GM12801 (cell line): ENCODE measurements around the gene BDNF.

Source experiments
- TF ChIP-seq, protein P1 (sequence below): IDR thresholded peaks from one replicate; pipeline ENCODE4 v1.5.1; 2011; ENCODE audit warnings: control low read depth; ENCODE audit not compliant: insufficient read length; ENCODE audit errors: extremely low read depth

The BDNF gene

DNA sequence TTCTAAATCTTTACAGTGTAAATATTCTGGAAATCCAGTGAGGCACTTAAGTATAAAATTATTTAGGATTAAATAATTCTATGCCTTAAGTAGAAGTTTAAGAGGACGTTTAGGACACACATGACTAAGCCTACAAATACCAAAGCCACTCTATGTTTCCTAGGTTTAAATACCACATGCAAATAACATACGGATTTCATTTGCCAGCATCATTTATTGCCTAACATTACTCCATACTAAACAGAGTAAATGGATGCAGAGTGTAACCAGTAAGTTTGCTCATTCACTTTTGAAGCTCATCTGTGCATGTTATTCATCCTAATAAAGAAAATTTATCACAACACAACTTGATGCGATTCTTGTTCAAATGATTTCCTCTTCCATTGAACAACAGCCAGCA, 4.1 kb downstream of the BDNF start:
- TF ChIP-seq, protein P1, sequence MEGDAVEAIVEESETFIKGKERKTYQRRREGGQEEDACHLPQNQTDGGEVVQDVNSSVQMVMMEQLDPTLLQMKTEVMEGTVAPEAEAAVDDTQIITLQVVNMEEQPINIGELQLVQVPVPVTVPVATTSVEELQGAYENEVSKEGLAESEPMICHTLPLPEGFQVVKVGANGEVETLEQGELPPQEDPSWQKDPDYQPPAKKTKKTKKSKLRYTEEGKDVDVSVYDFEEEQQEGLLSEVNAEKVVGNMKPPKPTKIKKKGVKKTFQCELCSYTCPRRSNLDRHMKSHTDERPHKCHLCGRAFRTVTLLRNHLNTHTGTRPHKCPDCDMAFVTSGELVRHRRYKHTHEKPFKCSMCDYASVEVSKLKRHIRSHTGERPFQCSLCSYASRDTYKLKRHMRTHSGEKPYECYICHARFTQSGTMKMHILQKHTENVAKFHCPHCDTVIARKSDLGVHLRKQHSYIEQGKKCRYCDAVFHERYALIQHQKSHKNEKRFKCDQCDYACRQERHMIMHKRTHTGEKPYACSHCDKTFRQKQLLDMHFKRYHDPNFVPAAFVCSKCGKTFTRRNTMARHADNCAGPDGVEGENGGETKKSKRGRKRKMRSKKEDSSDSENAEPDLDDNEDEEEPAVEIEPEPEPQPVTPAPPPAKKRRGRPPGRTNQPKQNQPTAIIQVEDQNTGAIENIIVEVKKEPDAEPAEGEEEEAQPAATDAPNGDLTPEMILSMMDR = no peak

DNA sequence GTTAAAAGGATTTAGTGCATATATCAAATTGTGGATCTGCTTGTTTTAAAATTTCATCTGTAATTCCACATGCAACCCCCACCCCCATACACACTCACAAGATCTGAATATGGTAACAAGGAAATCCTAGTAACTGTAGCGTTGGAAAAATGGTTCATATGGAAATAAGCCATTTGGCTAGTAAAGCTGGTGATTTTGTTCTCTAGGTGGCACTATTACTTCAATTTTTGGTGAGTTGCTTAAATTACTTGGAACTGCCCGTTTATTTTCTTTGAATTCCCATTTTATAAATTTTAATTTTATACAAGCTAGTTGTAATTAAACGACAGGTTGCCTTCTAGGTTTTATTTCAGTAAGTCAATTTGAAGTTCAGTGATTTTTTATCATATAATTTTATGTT, 5.3 kb downstream of the BDNF start:
- TF ChIP-seq, protein P1 = no peak

DNA sequence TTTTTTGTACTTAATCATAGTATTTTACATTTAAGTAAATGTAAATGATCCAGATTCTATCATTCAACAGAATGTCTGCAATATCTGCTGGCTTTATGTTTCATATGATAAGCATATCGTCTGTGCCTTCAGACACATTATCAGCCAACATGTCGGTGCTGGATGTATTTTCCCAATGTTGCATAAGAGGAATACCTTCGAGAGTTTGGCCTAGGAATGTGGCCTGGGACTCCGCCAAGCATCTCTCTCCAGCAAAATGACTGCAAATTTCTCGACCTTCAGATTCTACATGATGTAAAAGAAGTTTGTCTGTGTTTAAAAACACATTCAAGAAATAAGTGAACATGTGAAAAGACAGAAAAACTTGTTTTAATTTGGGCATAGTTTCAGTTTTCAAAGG, 6.9 kb downstream of the BDNF start:
- TF ChIP-seq, protein P1 = no peak

DNA sequence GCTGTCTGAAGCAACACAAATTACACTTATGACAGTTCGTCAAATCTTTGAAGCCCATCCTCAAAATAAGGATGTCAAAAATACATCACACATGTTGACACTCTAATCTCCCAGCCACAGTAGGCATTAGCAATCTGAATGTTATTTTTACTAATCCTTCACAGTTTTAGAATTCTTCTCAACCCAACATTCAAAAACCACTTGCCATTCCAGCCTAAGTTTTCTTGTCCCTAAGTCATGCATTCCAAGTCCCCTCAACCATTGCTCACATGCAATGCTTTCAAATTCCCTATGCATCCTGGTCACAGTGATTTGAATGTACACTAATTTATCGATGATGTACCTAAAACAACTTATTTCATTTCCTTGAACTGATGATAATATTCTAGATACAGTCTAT, 7.5 kb downstream of the BDNF start:
- TF ChIP-seq, protein P1 = no peak

DNA sequence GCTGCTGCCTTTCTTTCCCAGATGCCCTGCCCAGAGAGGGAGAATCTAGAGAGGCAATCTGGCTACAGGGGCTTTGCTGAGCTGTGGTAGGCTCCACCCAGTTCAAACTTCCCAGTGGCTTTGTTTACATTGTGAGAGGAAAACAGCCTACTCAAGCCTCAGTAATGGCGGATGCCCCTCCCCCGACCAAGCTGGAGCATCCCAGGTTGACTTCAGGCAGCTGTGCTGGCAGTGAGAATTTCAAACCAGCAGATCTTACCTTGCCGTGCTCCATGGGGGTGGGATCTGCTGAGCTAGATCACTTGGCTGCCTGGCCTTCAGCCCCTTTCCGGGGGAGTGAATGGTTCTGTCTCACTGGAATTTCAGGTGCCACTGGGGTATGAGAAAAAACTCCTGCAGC, 12.2 kb downstream of the BDNF start:
- TF ChIP-seq, protein P1 = no peak

DNA sequence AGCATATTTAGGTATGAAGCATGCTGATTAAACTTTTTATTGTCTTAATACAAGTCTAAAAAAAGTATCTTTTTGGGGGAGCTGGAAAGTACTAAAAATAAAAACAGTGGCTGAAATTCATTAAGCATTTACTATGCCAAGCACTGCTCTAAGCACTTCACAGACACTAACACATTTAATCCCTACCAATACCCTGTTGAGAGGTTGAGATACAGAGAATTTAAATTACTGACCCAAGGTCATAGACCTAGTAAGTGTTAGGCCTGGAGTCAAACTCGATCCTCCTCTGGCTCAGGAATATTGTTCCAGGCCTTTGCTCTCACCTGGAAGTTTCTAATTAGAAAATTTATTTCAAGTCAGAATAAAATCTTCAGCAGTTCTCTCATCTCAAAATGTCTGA, 18.6 kb downstream of the BDNF start:
- TF ChIP-seq, protein P1 = no peak

DNA sequence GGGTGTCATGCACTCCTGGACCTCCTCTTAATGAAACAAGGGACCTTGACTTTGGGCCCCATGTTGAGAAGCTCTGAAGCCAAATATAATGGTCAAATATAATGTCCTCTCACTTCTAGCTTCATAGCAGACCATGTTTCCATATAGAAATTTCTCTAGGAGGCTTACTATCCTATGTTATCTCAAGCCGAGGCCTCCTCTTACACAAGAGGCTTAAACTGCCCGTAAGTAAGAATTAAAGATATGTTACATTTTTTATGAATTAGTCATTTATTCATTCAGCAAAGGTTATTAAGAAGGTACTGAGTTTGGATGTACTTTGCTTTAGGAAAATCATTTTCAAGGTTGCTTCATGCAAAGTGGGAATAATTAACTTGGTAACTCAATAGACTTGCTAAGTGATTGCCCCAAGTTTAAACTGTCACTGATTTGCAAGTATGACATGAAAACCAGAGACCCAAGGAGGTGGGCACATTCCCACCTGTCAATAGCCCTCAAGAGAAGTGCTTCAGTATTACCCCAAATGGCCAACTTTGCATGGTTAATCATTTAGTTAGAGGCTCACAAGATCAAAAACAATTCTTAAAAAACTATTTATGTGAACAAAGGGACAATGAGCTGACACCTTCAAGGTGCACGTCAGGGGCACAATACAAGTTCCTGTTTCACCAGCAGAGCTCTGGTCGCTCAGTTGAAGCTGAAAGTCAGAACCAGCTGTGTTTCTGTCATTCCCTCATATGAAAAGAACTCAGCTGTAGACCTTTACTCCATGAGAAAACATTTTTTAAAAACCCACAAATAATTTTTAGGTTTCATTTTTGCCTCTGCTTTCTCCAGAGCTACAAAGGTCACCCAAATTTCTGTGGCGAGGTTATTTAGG, 20.9 kb downstream of the BDNF start:
- TF ChIP-seq, protein P1 = no peak

DNA sequence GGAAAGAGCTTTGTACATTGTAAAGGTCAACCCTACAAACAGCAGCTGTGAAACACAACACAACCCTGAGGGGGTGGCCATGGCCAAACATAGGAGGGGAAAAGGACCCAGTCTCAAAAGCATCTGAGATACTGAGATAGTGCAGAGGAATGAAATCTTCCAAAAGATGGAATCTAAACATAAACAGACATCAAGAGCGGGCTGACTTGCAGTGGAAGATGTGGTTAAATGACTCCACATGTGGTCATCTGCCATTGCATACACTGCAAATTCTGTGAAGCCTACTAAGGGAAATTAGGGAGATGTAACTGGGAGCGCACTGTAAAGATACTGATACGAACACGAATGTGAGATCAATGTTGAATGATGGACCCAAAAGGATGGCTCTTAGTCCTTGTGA, 22.0 kb downstream of the BDNF start:
- TF ChIP-seq, protein P1 = no peak
